ENCODE results near the gene EXD3. TPM values are rescaled to one million over a fixed set of nuclear protein-coding genes. Genes with fewer than 3 reads are reported as not detected.

Gene EXD3
- total RNA-seq, 4 donors from 2014 or later: 8.3 to 22.3 (median 14.2) TPM

- Histone ChIP-seq H3K36me3 (peaks cover 0 to 20% (median 17%) of the 10 kb centered on the region in 4 donors), H3K27me3 (peaks cover 0 to 46% (median 13%) of the 10 kb centered on the region in 4 donors), H3K27ac (replicated peaks in 1 of 4) (no peak overlapping the region), H3K9me3 (no peaks in the 10 kb centered on the region), H3K4me3 (no peak overlapping the region), H3K4me1 (peaks cover 7 to 22% (median 15%) of the 10 kb centered on the region in 4 donors)
- 66% methylated on average over 15 of the region's 19 CpGs for WGBS
- TF ChIP-seq POLR2AphosphoS5 (IDR thresholded peaks at IDR 0.05) (no peak), POLR2A (IDR thresholded peaks at IDR 0.05; ENCODE audit: low read depth) (no peak), EP300 (IDR thresholded peaks at IDR 0.05) (no peak), CTCF (IDR thresholded peaks at IDR 0.05) (no peak)
- intact Hi-C loops (cut with DNase I): no loop called here
- no peak for DNase-seq (ENCODE audit: extremely low spot score)
Observed at GRCh38 chr9:137445930-137446431, 23.0 kb upstream of the EXD3 start.

- peaks cover 0 to 46% (median 13%) of the 10 kb centered on the region in 4 donors for H3K27me3 ChIP-seq
- peak; percentile 96 for DNase-seq (ENCODE audit: extremely low spot score)
- WGBS: 24% methylated on average over 12 of the region's 14 CpGs
- no peaks in the 10 kb centered on the region for H3K9me3 ChIP-seq
- H3K27ac ChIP-seq (replicated peaks in 1 of 4): no peak overlapping the region
- no peak overlapping the region for H3K4me3 ChIP-seq
- TF ChIP-seq CTCF (IDR thresholded peaks at IDR 0.05) (peak; percentile 72 to 87 (median 80)), EP300 (IDR thresholded peaks at IDR 0.05) (no peak), POLR2AphosphoS5 (IDR thresholded peaks at IDR 0.05) (peak in 1 of 2 donors; percentile 19), POLR2A (IDR thresholded peaks at IDR 0.05; ENCODE audit: low read depth) (no peak)
- H3K36me3 ChIP-seq: peaks cover 0 to 20% (median 17%) of the 10 kb centered on the region in 4 donors
- H3K4me1 ChIP-seq: peaks cover 7 to 22% (median 15%) of the 10 kb centered on the region in 4 donors
- intact Hi-C loops (cut with DNase I): no loop called here
Observed at GRCh38 chr9:137445275-137445807, 22.4 kb upstream of the EXD3 start.

GRCh38 chr9:137444106-137444790, 21.3 kb upstream of the EXD3 start:
- Histone ChIP-seq H3K36me3 (peaks cover 0 to 11% (median 8%) of the 10 kb centered on the region in 4 donors), H3K27me3 (peaks cover 0 to 51% (median 13%) of the 10 kb centered on the region in 4 donors), H3K9me3 (no peaks in the 10 kb centered on the region), H3K27ac (replicated peaks in 1 of 4) (no peak overlapping the region), H3K4me3 (no peak overlapping the region), H3K4me1 (peaks cover 7 to 22% (median 15%) of the 10 kb centered on the region in 4 donors)
- intact Hi-C loops (cut with DNase I): no loop called here
- DNase-seq (ENCODE audit: extremely low spot score): no peak
- 87% methylated on average over 14 of the region's 14 CpGs for WGBS
- TF ChIP-seq CTCF (IDR thresholded peaks at IDR 0.05): no peak

- no peak overlapping the region for H3K27ac ChIP-seq (replicated peaks in 1 of 4)
- TF ChIP-seq CTCF (IDR thresholded peaks at IDR 0.05): no peak
- no peak for TF ChIP-seq EP300 (IDR thresholded peaks at IDR 0.05)
- no peak for TF ChIP-seq POLR2A (IDR thresholded peaks at IDR 0.05; ENCODE audit: low read depth)
- no peak for TF ChIP-seq POLR2AphosphoS5 (IDR thresholded peaks at IDR 0.05)
- H3K4me3 ChIP-seq: peak overlapping the region; percentile 43 to 55 (median 46)
- no peaks in the 10 kb centered on the region for H3K36me3 ChIP-seq
- peaks cover 7 to 22% (median 15%) of the 10 kb centered on the region in 4 donors for H3K4me1 ChIP-seq
- no peaks in the 10 kb centered on the region for H3K9me3 ChIP-seq
- intact Hi-C loops (cut with DNase I): no loop called here
- H3K27me3 ChIP-seq: peaks cover 0 to 74% (median 13%) of the 10 kb centered on the region in 4 donors
- no peak for DNase-seq (ENCODE audit: extremely low spot score)
- WGBS: 33% methylated on average over 4 of the region's 7 CpGs
Observed at GRCh38 chr9:137441935-137442321, 19.0 kb upstream of the EXD3 start.

All from esophagus muscularis mucosa (tissue), 4 donors.